Suppressor macrophage treated with lipopolysaccharide for 1 hour (primary cell): Measurements from ENCODE around the gene ERP27.

ENCODE experiments used
- DNase-seq, 3 donors: peaks; one replicate each; pipeline ENCODE4 v3.0.0-alpha.2; 2020 to 2022

The ERP27 gene

DNA sequence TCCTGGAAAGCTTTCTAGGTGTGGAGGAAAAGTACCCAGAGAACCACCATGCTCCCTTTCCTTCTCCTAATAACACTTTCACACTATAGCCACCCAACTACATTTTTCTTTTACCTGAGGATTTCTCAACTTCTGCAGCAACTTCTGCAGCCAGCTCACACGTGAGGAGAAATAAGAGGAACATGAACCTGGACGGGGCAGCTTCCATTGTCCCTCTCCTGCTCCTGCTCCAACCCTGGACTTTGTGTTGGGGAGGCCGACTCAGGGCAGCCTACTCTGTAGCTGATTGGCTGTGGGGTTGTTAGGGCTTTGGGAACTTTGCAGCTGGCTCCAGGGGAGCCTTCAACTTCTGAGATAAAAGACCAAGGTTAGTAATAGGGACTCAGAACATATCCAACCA lies at the start of gene ERP27:
TSS of gene ERP27 (minus strand) at position 237 of the 400 bp plus-strand sequence. CDS start at position 208, 29 bp downstream.
- DNase-seq: no peak

DNA sequence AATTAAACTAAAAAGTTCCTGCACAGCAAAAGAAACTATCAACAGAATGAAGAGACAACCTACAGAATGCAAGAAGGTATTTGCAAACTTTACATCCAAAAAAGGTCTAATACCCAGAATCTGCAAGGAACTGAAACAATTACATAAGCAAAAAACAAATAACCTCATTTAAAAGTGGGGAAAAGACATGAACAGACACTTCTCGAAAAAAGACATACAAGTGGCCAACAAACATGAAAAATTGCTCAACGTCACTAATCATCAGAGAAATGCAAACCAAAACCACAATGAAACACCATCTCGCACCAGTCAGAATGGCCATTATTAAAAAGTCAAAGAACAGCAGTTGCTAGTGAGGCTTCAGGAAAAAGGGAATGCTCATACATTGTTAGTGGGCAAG lies 49.7 kb upstream of the ERP27 start:
- peak; percentile 57 to 81 (median 77) for DNase-seq

- DNase-seq: peak in 1 of 3 donors; percentile 43
Observed at GRCh38 chr12:14986449-14986848, 48.1 kb upstream of the ERP27 start.

DNA sequence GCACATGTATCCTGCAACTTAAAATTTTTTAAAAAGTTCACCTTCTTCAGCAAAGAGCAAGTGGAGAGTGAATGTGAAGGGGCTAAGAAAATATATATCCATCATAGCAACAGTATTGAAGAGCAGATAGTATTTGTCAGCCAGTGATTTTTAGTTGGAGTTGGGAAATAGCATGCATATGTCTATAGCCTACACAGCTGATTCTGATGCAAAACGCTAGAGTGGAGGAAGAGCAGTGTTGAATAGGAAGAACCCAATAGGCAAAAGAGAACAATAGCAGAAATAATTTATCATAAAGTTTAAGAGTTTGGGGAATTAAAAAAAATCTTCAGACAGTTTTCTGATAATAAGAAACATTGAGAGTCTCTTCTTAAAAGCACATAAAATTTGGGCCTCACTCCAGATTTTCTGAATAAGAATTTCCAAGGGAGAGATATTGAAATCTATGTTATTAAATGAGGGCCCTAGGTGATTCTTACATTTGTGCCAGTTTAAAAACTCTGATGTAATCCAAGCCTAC lies 46.5 kb upstream of the ERP27 start:
- DNase-seq: peak in 2 of 3 donors; percentile 32 to 40

DNA sequence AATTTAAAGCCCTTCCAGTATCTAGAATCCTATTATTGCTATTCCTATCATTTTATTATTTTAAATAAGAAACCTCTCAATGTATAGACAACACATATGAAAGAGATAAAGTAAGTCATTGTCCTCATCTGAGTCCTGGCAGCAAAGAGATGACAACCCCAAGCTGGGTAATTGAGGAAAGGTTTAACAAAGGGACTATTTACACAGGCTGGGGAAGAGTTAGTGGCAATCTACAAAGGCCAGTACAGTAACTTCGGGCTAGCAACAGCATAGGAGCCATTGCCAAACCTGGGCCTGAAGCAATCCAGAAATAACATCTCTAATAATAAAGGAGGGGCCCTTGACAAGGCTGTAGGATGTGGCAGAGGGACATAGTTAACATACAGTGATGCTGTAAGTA lies 45.7 kb upstream of the ERP27 start:
- DNase-seq: no peak

DNA sequence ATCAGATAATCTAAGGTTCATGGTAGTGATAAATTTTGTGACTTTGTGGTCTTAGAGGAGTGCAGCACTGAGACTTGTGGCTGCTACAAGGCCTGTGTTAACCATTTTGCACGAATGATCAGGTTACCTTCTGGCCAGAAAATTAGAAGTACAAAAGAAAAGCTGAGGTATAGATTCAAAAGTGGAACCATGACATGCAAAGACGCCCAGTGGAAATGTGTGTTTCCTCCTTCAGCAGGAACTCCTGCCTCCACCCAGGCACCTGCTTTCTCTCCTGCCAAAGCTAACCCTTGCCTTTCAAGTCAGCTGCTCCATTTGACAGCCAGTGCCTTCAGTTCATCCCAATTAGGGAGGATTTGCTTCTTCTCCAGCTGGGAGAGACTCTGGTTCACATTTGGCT lies 44.7 kb upstream of the ERP27 start:
- DNase-seq: peak in 1 of 3 donors; percentile 26

DNA sequence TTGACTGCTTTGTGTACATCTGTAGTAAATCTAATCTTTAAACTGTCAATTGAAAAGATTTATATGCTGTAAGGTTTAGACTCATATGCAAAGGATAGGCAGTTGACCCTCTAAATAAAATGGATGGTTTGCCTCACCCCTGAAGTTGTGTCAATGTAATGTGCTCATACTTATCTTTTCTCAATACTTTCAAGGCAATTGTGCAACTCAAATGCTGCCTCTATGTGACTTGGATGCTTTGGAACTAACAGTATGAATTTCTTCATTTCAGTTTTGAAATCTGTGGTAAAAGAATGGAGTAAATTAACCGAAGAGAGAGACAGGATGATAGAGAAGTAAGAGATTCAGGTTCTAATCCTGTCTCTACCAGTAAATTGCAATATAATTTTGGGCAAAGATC lies 44.2 kb upstream of the ERP27 start:
- DNase-seq: peak; percentile 63 to 84 (median 80)

DNA sequence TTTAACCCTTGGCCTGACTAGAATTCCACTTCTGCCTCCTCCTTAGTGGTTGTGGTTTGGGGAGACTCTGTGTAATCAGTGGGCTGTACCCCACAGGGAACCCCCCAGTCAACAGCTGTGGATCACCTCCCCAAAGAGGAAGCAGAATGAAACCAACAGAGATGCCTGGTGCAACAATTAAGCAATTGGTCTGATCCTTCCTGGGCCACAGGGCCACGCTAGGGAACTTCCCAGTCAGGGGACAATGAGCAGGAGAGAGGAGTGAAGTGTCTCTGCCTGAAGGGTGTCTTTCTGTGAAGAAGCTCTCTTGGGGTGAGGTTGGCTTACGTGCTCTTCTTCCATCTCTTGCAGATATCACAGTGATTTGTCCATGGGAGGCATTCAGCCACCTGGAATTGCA lies 42.7 kb upstream of the ERP27 start:
- peak; percentile 93 to 98 (median 96) for DNase-seq

DNA sequence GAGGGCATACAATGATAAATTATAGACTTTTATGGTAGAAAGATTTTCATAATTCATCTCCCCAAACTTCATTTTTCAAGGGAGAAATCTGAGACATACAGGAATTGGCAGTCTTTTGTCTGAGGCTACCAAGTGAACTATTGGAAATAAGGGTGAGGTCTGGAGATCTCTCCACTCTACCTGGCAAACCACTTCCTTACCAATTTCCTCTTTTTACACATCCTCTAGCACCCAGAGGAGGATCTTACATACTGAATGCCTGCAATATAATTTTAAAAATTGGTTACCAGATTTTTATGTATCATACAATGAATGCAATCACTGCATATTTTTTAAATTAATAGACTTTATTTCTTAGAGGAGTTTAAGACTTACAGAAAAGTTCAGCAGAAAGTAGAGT lies 41.1 kb upstream of the ERP27 start:
- no peak for DNase-seq

- DNase-seq: peak; percentile 67 to 87 (median 87)
Observed at GRCh38 chr12:14976658-14977057, 38.3 kb upstream of the ERP27 start.

GRCh38 chr12:14975457-14975856 lies 37.1 kb upstream of the ERP27 start:
- peak; percentile 64 to 68 (median 68) for DNase-seq

GRCh38 chr12:14974633-14975032 lies 36.3 kb upstream of the ERP27 start:
- DNase-seq: no peak

- DNase-seq: no peak
Observed at GRCh38 chr12:14972816-14973215, 34.5 kb upstream of the ERP27 start, which contains the start of gene PDE6H. Gene PDE6H (plus strand): TSS chr12:14973042. CDS start chr12:14978013, 4,971 bp downstream.

- no peak for DNase-seq
Observed at GRCh38 chr12:14970473-14970872, 32.1 kb upstream of the ERP27 start.

- peak; percentile 61 to 89 (median 82) for DNase-seq
Observed at GRCh38 chr12:14968478-14968877, 30.1 kb upstream of the ERP27 start.

DNA sequence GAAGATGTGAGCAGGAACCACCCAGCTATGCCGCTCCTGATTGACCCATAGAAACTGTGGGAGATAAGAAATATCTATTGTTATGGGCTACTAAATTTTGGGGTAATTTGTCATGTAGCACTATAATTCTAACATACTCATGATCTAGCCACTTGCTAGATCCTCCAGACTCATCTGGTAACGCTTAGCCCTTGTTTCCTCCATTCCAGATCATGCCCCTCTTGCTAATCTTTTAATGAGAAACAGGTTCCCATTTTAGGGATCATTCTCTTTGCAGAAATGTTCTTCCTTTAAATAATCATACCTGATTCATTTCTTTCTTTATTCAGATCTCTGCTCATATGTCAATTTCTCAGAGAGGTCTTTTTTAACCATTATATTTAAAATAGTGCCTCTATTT lies 26.9 kb upstream of the ERP27 start:
- no peak for DNase-seq

GRCh38 chr12:14964406-14964805 lies 26.1 kb upstream of the ERP27 start:
- DNase-seq: peak in 2 of 3 donors; percentile 49 to 51

GRCh38 chr12:14963520-14963919 lies 25.2 kb upstream of the ERP27 start:
- no peak for DNase-seq

GRCh38 chr12:14962797-14963196 lies 24.5 kb upstream of the ERP27 start:
- no peak for DNase-seq

DNA sequence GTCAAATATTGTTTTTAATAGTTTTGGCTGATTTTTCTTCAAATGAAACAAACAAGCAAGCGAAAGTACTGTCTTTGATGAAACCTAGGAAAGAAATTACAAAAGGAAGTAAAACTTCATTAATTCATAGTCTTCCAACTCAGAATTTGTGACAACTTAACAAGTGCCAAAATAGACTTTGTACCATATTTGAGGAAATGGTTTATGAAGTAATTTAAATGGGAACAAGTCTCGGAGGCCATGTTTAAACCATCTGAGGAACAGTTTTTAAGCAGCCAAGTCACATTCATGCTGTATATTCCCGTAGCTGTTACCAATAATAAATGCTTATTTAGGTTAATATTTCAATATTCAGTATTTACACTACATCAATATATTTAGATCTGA lies 23.8 kb upstream of the ERP27 start:
- DNase-seq: peak in 2 of 3 donors; percentile 51

DNA sequence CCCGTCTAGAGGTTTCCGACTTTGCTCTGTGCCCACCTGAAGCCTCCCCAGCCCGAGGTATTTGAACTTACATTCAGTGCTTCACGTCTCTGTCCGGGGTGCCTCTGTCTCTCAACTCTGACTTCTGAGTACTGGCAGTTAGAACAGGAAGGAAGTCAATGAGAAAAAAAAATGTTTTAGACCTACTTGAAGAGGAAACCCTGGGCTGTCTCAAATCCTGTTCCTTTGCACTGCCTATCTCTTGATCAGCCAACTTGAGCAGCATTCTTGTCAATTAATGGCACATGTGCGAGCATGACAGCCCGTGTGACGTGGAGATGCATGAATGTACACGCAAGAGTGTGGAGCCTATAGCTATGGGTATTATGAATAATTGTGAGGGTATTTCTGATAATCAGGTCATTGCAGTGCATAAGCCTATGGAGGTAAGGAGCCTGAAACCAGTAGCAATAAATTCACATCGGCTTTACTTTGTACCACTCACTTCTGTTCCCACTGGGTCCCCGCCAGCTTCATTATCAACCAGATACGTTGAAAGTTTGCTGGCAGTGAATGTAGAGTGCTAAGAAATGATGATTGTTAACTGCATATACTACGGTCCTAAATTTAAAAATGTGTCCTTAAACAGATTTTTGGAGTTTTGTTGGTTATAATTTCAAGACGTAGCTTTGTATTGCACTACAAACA lies 23.3 kb upstream of the ERP27 start, which contains the start of gene ARHGDIB:
TSS of gene ARHGDIB (minus strand) at position 136 of the 687 bp plus-strand sequence. CDS start 10,889 bp downstream, outside the sequence.
- DNase-seq: peak; percentile 58 to 72 (median 69)

GRCh38 chr12:14960548-14961465 lies 22.5 kb upstream of the ERP27 start:
- peak; percentile 68 to 81 (median 71) for DNase-seq

DNA sequence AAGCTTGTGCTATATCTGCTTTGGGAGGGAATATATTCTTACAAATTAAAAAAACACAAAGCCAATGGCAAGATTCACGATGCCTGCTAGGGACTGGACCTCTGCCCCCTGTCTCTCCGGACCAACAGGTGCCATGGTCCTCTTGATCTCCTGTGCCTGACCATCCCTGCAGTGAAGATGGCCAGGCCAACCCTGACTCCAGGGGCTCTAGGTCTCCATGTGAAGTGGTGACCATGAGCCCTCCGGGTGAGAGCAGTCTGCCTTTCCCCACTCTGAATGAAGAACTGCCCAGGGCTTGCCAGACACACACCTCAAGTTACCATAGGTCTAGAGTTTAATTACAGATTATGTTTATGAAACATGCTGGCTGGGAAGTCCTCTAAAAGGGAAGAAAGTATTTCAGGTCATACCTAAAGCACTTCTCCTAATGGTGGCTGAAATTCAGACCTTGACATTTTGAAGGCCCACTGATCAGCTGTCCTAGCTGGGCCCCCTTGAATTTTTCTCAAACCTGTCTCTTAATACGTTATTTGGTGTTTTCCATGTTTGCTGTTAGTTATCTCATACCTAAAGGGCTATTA lies 21.7 kb upstream of the ERP27 start:
- no peak for DNase-seq
